Renal cortex interstitium (tissue), 11 donors: ENCODE results near the gene GALNT14. TPM values are rescaled to one million over a fixed set of nuclear protein-coding genes. Genes with fewer than 3 reads are reported as not detected.
A peak's percentile ranks its signal among the peaks of the same experiment; 100 is the strongest.

ENCODE experiments used
- DNase-seq, 11 donors: peaks; one replicate each; pipeline ENCODE4 v3.0.0-alpha.2; 2013; ENCODE audit warnings: low read depth in 9 of 11, low spot score in 4 of 11; ENCODE audit errors: extremely low read depth in 1 of 11
- polyA plus RNA-seq, 3 donors: library from polyadenylated mRNA; unstranded; fragments of 120-200 nt; gene quantifications; one replicate each; pipeline ENCODE4 v1.2.1, GENCODE V29; 2013; ENCODE audit not compliant: insufficient read length in 3 of 3

The GALNT14 gene
- polyA plus RNA-seq, 3 donors: 33.2 to 41.7 (median 40.9) TPM

DNA sequence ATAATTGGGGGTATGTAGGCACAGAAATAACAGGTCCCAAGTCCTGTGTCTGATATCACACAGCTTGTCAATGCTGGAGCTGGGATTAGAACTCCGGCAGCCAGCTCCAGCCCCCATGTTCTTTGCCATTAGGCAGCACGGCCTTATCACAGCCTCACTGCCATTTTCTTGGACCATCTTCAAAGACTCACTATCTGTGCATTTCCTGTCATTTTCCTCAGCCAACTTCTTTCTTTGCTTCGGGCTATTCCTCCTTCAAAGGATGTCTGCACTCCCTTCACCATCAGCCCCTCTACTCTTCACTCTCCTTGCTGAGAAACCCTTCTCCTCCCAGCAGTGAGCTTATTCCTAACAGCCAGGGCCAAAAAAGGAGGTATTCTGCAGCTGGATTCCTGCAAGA, 139.6 kb downstream of the GALNT14 start:
- no peak for DNase-seq

DNA sequence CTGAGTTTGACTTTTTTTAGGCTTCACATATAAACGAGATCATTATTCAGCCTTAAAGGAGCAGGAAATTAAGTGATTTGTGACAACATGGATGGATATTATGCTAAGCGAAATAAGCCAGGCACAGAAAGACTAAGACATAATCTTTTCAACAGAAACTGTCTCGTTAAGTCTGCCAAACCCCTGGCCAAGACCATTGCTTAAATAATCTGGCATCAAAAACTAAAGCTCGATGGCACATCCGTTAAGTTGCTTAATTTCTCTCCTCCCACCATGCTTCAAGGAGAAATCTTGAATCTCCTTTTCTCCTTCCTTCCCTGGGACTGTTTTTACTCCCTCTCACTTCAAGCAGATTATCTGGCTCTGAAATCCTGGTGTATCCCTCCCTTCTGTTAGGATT, 140.3 kb downstream of the GALNT14 start:
- no peak for DNase-seq

DNA sequence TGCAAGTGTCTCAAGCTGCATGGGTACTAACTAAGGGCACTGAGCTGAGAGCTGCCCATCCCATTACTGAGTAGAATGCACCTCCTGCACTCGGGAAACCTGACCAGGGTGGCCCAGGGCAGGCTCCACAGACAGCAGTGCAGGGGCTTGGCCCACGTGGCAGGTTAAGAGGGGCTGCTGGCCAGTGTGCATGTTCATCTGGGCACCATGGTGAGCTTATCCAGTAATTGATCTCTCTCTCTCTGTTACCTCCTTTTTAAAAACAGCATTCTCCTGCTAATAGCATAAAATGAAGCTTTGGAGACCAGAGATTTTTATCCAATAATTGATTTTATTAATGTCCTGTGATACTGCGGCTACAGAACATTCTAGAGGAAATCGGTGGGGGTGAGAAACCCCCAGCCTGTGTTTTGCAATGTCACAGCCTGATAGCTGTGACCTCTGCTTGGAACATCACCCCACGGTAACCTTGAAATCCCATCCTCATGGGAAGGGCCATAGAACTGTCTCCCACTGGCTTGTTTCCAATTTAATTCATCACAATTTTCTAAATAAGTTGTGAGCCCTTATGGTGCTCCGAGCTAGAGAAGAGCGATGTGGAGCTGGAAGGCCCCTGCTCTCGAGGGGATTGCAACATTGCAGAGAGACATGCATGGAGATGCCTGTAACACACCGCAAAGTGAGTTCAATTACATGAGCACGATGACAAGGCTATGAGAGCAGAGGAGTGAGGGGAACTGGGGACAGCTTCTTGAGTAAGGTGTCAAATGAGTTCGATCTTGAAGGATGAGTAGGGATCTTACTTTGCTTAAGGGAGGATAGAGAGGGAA, 143.8 kb downstream of the GALNT14 start:
- no peak for DNase-seq

DNA sequence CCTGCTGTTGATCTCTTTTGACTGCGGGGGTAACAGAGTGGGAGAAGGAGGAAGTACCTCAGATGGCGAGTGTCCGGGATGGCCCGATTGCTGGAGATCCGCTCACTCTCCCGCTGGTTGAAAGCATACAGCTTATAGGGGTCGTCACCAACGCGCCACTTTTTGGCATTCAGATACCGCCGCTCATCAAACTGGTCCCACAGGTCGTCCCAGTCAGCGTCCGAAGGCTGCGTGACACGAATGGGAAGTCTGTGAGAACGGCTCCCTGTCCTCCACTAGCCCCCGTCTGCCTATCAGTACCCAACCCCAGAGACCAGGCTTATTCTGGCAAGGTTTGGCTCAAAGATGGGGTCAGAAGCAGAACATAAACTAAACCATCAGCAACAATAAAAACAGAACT, 145.5 kb downstream of the GALNT14 start:
- no peak for DNase-seq

DNA sequence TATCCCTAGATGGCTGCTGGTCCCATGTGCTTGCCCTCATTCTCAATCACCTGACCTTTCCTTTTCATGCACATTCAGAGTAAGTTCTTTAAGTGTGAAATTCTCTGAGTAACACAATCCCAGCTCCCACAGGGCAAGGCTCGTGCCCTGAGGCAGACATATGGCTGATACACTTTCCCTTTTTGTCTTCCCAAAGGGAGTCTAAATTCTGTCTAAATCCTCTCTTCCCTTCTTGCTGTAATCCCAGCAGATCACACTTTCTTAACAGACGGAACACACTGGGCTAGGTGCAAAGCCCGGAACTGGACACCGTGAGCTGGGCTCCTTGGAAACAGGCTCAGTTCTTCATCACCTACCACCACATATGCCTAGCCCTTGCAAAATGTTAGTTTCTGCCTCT, 147.6 kb downstream of the GALNT14 start:
- no peak for DNase-seq

DNA sequence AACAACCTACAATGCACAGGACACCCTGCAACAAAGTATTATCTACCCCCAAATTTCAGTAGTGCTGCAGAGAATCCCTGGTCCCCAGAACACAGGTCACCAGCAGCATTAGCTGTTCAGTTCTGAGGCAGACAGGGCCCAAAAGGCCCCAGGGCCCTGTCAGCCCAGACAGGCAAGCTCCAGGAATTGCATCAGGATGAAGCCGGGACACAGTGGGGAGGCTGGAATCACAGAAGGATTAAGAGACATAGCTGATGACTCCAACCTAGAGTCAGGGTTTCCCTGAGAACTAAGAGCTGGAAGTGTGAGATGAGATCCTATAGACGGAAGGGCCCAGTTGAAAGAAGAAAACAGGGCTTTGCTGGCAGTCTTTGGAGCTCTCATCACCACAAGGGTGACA, 148.1 kb downstream of the GALNT14 start:
- DNase-seq: no peak

DNA sequence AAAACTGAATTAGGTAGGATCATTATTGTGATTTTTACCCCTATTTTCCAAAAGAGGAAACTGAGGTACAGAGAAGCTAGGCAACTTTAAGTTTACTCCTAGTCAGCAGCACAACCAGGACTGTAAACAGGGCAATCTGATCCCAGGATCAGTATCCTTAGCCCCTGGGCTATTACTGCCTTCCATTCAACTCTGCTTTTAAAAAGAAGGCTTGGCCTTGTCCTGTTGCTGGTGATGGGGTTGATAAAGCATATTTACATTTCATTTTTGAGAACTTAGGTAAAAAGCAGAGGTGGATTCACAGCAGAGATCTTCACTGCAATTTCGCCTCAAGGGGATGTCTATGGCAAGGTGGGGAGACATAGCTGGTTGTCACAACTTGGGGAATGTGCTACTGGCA, 148.5 kb downstream of the GALNT14 start:
- DNase-seq: no peak

DNA sequence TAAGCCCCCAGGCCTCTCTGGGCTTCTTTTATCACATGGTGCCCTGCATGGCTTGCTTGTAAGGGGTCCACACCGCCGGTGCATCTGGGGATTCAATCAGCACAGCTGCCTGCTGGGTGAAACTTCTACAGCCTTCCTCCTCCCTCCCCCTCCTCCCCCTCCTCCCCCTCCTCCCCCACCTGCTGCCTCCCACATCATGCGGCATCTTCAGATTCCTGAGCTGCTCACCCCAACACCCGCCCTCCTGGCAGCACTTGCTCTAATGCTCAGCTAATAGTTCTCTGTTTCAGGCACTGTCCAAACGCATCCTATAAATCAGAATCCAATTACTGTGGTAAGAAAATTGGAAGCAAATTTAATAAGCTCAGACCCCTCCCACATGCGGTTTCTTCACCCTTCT, 150.7 kb downstream of the GALNT14 start:
- peak in 1 of 11 donors; percentile 49 for DNase-seq

DNA sequence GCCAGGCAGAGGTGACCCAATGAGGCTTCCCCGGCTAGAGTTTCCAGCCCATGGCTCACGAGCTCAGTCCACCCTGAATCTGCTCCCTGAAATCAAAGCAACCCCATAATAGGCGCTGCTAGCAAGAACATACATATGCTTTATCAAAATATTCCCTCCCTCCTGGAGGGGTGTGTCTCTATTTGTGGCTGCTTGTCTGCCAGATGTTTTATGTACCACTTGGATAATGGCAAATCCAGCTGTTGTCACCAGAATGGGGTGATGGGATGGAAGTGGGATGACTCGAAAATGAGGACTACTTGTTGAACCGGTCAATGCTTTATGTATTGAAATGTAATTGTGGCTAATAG, 152.0 kb downstream of the GALNT14 start:
- DNase-seq: no peak

DNA sequence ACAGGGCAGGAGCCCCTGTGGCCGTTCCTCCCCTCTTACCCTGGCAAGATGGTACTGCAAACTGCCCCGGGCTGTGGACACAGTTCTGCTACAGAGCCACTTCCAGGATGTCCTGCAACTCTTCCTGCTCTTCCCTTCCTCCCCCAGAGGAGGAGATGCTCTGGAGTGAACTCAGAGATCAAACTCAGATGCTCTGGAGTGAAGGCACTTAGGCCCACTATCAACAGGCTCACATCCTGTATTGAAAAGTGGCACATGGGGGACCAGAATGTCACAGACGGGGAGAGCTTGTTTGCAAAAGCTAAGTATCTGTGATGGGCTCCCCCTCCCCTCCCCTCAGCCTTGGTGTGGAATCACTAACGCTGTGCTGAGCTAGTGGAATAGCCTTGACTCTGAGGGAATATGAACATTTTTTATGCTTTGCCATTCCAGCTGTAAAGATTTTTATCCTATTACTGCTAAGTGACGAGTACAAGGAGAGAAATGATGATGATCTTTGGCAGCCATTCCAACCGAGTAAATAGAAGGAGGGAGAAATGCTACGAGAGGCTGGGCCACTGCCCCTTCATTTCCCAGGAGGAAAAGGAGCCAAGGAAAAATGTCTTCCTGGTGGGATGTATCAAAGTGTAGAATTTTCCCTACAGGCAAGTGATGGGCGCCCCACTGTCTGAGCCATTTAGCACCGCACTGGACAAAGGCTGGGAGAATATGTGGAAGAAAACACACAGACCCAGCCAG, 152.6 kb downstream of the GALNT14 start:
- no peak for DNase-seq

DNA sequence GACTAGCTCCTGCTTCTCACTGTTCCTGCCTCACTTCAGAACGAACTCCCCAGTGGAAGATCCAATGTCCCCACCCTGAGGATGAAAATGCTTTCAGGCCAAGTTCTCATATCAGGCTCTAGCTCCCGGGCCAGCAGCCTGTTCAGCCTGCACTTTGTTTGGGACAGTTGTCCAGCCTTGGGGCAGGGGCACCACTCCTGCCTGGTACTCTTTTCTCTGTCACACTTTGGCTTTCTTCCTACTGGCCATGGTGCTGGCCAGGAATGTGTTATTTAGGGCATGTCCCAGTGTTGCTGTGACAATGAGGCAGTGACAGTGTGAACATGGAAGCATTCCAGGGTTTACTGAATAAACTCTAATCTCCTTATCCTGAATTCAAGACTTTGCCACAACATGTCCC, 154.1 kb downstream of the GALNT14 start:
- DNase-seq: no peak

DNA sequence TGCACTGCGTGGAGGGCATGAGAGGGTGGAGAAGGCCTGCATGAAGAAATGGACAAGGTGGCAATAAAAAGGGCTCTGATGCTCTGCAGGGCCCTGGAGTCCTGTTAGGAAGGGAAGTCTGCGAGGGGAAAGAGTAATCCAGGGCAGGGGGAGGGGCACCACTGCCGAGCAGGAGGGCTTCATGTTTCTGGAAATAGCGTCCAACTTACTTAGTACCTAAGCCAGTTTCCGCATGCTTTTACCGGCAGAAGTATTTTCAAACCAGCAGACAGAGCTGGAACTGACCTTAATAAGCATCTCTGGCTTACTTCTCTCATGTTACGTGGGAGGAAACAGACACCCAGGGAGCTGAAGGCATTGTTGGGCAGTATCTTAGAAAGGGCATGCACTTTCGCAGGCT, 156.7 kb downstream of the GALNT14 start:
- no peak for DNase-seq

DNA sequence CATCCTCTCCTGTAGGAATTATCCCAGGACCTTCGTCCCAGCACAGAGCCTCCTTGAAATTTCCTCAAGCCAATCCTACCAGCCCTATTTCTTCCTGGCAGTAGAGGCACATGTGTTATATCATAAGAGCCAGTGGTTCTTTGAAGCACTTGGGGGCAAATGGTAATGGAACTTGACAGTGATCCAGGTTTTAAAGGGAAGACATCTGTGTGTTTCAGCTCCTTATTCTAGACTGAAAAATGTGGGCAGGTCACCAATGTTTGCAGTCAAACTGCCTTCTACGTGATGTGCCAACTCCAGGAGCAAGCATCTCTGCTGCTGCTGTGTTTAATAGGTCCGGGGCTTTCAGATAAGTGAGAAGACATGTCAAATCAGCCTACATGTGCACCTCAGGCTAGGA, 157.1 kb downstream of the GALNT14 start:
- DNase-seq: no peak

DNA sequence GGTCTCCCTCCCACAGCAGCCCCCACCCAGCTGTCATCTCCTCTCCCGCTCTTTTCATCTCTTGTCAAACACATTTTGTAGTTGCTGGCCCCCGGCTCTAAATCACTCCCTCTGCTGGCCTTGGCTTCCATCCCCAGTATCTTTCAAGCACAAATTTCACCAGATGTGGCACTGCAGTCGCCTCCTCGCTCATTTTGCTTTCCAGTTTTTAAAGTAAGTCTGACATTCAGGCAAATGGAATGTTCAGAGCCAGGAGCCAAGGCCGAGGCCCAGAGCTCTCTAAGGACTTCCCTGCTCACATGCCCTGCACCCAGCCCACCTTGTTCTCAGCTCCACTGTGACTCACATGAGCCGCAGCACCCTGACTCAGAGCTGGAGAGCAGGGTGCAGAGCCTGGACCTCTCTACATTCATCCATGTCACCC, 158.4 kb downstream of the GALNT14 start:
- DNase-seq: no peak

DNA sequence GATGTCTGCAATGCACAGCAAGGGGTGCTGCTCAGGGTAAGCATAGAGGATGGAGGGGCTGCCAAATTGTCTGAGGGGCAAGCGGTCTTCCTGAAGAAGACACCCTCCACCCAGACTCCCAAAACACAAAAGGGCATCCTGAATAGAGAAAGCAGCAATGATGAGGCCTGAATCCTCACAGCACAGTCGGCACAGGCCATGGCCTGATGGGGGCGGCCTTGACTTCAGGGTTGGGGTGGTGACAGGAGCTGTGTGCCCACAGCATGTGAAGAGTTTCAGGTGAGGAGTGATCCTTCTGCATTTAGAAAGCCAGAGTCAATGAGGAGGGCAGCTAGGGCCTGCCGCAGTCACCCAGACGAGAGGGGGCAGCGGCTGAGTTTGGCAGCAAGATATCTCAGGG, 159.4 kb downstream of the GALNT14 start:
- no peak for DNase-seq

DNA sequence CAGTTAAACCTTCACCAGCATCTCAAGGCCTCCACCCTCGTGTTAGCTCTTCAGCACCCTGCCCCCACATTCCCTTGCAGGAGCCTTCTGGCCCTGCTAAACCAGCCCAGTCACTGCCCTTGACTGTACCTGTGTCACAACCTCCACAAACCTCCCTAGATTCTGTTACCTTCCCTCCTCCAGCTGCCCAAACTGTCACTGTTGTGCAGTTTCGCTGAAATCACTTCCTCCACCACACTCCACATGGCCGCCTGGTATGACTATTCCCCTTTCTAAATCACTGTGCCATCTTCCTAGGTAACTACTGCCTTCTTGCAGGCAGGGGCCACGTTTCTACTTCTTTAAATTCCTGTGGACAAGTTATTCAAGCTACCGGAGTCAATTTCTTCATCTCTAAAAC, 160.2 kb downstream of the GALNT14 start:
- no peak for DNase-seq

DNA sequence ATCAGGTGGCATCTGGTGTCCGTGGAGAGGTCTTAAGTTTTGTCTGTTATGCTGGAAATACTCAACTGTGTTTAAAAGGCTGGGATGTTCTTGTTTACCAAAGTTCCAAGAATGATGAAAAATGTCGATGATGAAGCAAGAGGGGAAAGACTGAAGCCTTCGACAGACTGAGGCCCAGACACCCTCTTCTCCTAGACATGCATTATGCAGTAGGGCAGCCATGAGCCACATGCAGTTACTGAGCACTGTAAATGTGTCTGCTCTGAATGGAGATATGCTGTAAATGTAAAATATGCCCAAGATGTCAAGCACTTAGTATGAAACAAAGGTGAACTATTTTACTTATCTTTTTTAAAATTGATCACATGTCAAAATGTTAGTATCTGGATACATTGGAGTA, 163.1 kb downstream of the GALNT14 start:
- no peak for DNase-seq

DNA sequence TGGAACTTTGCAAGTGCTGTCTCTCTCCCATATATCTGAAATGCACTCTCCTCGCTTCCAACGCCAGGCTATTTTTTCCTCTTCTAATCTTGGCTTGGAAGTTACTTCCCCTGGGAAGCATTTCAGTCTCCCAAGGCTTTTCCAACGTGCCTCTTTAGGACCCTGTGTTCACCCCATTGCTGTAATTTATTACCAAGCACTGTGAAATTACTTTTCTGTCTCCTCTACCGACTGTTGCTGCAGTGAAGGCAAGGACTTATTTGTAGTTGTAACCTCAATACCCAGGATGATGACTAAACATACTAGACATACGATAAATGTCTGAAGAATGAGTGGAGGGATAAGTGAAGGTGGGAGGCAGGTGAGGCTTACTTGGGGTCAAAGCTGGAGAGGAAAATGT, 163.7 kb downstream of the GALNT14 start:
- no peak for DNase-seq

DNA sequence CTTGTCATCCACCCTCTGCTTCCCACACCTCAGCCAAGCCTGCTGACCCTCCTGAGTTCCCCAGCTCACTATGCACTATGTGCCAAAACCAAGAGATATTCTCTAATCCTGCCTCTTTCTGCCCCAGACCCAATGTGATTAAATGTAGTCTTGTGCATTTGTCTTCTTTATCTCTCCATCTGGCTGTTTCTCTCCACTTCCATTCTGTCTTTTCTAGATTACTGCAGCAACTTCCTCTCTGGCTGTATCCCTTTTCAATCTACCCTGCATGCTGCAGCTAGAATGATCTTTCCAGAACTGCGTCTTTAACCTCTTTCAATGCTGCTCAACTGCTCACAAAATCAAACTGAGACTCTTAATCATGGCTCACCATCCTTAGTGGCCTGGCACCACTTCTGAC, 164.1 kb downstream of the GALNT14 start:
- DNase-seq: no peak

DNA sequence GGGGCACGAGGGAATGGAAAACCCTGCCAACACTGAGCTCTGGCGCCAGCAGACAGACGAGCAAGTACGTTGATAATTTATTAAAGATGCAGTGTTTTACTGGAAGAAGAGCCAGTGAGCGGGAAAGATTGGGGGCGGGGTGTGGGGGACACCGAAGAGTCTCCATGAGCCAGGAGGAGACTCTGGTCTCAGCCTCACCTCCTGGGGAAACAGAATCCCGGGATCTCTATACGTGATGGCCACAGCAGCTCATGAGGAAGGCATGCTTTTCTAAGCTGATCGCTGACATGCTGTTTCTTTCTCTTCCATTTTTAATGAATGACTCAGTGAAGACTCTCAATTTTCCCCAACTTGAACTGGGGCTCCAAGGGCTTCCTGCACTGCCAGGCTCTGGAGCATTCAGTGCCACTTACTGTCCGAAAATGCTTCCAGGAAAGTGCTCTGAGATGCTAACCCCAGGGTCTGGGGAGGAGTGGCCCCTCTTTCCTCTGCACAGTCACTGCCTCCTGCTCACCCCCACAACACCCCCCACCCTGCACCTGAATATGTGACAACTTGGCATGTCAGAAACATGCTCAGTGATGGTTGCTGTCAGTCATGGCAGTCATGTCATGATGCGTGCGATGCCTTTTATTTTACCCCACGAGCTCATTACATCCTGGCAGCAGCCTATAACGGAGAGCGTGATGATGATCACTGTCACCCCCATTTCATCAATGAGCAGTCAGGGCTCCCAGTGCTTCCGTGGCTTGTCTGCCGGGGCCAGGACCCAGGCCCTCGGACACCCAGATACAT, 166.8 kb downstream of the GALNT14 start:
- no peak for DNase-seq
